Measurements from ENCODE around the gene AMIGO2.

GRCh38 chr12:47097276-47097896, 17.6 kb upstream of the AMIGO2 start:
- TF ChIP-seq CTCF (IDR thresholded peaks at IDR 0.05; ENCODE audit: insufficient read depth, low read length, poor library complexity, severe bottlenecking) (no peak), EZH2phosphoT487 (conservative IDR thresholded peaks at IDR 0.05; ENCODE audit: low read length) (no peak)
